Trophoblast cell (in vitro differentiated cells and primary cell): ENCODE measurements around the gene POLR1H.

ENCODE experiments used
- DNase-seq, 2 donors: peaks; one replicate each; pipeline ENCODE4 v3.0.0-alpha.2; 2016
- H2AFZ ChIP-seq: 2 replicates; pipeline ENCODE4 v1.6.1; 2013; ENCODE audit warnings: low read length, moderate library complexity, mild to moderate bottlenecking; ENCODE audit not compliant: insufficient read depth, poor library complexity
- H2AK5ac ChIP-seq: 2 replicates; pipeline ENCODE4 v1.6.1; 2013; ENCODE audit warnings: mild to moderate bottlenecking, low read length
- H2BK120ac ChIP-seq: 2 replicates; pipeline ENCODE4 v1.6.1; 2013; ENCODE audit warnings: low read length, mild to moderate bottlenecking, moderate library complexity; ENCODE audit not compliant: insufficient read depth, poor library complexity
- H2BK12ac ChIP-seq: 2 replicates; pipeline ENCODE4 v1.6.1; 2013; ENCODE audit warnings: mild to moderate bottlenecking, low read length, moderate library complexity
- H2BK5ac ChIP-seq: 2 replicates; pipeline ENCODE4 v1.6.1; 2013; ENCODE audit warnings: low read length, low read depth, moderate library complexity, mild to moderate bottlenecking; ENCODE audit not compliant: poor library complexity
- H3K14ac ChIP-seq: 2 replicates; pipeline ENCODE4 v1.6.1; 2013; ENCODE audit warnings: mild to moderate bottlenecking, low read length
- H3K18ac ChIP-seq: 2 replicates; pipeline ENCODE4 v1.6.1; 2013; ENCODE audit warnings: mild to moderate bottlenecking, low read length
- H3K23ac ChIP-seq: 2 replicates; pipeline ENCODE4 v1.6.1; 2013; ENCODE audit warnings: low read length
- H3K27ac ChIP-seq: 2 replicates; pipeline ENCODE4 v1.5.1; 2013; ENCODE audit warnings: low read depth, mild to moderate bottlenecking, inconsistent platforms, low read length, moderate library complexity
- H3K27me3 ChIP-seq: 2 replicates; pipeline ENCODE4 v1.6.1; 2013; ENCODE audit warnings: inconsistent platforms, mild to moderate bottlenecking, low read length, moderate library complexity; ENCODE audit not compliant: insufficient read depth
- H3K36me3 ChIP-seq, 2 experiments: 1 replicate in 1 of 2; 2 replicates in 1 of 2; pipeline ENCODE4 v1.6.1; 2013; ENCODE audit warnings: low read length in 2 of 2, mild to moderate bottlenecking in 2 of 2, moderate library complexity in 1 of 2; ENCODE audit not compliant: insufficient read depth in 2 of 2, control insufficient read depth in 1 of 2
- H3K4ac ChIP-seq: 2 replicates; pipeline ENCODE4 v1.6.1; 2013; ENCODE audit warnings: low read depth, mild to moderate bottlenecking, low read length, moderate library complexity
- H3K4me1 ChIP-seq, 2 experiments: 1 replicate in 1 of 2; 2 replicates in 1 of 2; pipeline ENCODE4 v1.6.1; 2013; ENCODE audit warnings: low read length in 2 of 2, mild to moderate bottlenecking in 2 of 2, moderate library complexity in 1 of 2; ENCODE audit not compliant: insufficient read depth in 2 of 2, control insufficient read depth in 1 of 2
- H3K4me2 ChIP-seq: 2 replicates; pipeline ENCODE4 v1.6.1; 2013; ENCODE audit warnings: inconsistent platforms, mild to moderate bottlenecking, low read length, moderate library complexity
- H3K4me3 ChIP-seq: 2 replicates; pipeline ENCODE4 v1.5.1; 2013; ENCODE audit warnings: mild to moderate bottlenecking, low read depth, low read length, inconsistent platforms
- H3K79me1 ChIP-seq: one replicate; pipeline ENCODE4 v1.6.1; 2013; ENCODE audit warnings: low read length
- H3K79me2 ChIP-seq: 2 replicates; pipeline ENCODE4 v1.6.1; 2013; ENCODE audit warnings: low read length, mild to moderate bottlenecking; ENCODE audit not compliant: control insufficient read depth, insufficient read depth, poor library complexity
- H3K9ac ChIP-seq: 2 replicates; pipeline ENCODE4 v1.6.1; 2013; ENCODE audit warnings: mild to moderate bottlenecking, low read length
- H3K9me3 ChIP-seq: 2 replicates; pipeline ENCODE4 v1.6.1; 2013; ENCODE audit warnings: low read depth, mild to moderate bottlenecking, control low read depth, inconsistent platforms, low read length; ENCODE audit not compliant: insufficient read depth
- H4K12ac ChIP-seq: 2 replicates; pipeline ENCODE4 v1.6.1; 2013; ENCODE audit warnings: low read depth, mild to moderate bottlenecking, low read length, moderate library complexity
- H4K8ac ChIP-seq: 2 replicates; pipeline ENCODE4 v1.6.1; 2013; ENCODE audit warnings: low read depth, mild to moderate bottlenecking, low read length, moderate library complexity
- H4K91ac ChIP-seq: one replicate; pipeline ENCODE4 v1.6.1; 2013; ENCODE audit warnings: low read depth, mild to moderate bottlenecking, low read length, moderate library complexity
- WGBS: extraction: QIAGEN DNeasy Blood & Tissue Kit; methylation state at CpG from one replicate; pipeline ENCODE4 v1.1.7; 2013; ENCODE audit warnings: missing lambda C conversion rate; ENCODE audit not compliant: insufficient read length, insufficient coverage; ENCODE audit errors: extremely low coverage; 5-methylcytosine and 5-hydroxymethylcytosine counted together

The POLR1H gene

GRCh38 chr6:30060606-30061091, 416 bp upstream of the POLR1H start:
- no peak overlapping the region for H4K91ac ChIP-seq
- peaks cover 4 to 8% of the 10 kb centered on the region in 2 experiments for H3K4me1 ChIP-seq
- peaks cover 4% of the 10 kb centered on the region for H3K79me1 ChIP-seq
- peaks cover 3% of the 10 kb centered on the region for H3K79me2 ChIP-seq
- no peaks in the 10 kb centered on the region for H3K9me3 ChIP-seq
- H3K9ac ChIP-seq = peak overlapping the region; percentile 67
- no peak overlapping the region for H3K23ac ChIP-seq
- H2BK5ac ChIP-seq = no peak overlapping the region
- H3K4me2 ChIP-seq = peak overlapping the region; percentile 85
- peak overlapping the region; percentile 65 for H2AFZ ChIP-seq
- H3K4ac ChIP-seq = peak overlapping the region; percentile 0
- peak overlapping the region; percentile 1 for H3K14ac ChIP-seq
- H2BK12ac ChIP-seq = no peak overlapping the region
- no peak overlapping the region for H3K18ac ChIP-seq
- DNase-seq = no peak
- peak overlapping the region; percentile 75 for H4K8ac ChIP-seq
- peak overlapping the region; percentile 4 for H4K12ac ChIP-seq
- no peak overlapping the region for H3K27ac ChIP-seq
- peak overlapping the region; percentile 77 for H3K4me3 ChIP-seq
- WGBS = no CpG with 5 or more reads among the region's 24 CpGs
- H3K36me3 ChIP-seq = no peaks in the 10 kb centered on the region
- no peaks in the 10 kb centered on the region for H3K27me3 ChIP-seq
- H2AK5ac ChIP-seq = no peak overlapping the region
- H2BK120ac ChIP-seq = no peak overlapping the region

GRCh38 chr6:30061858-30062458, 893 bp downstream of the POLR1H start:
- H2AFZ ChIP-seq = peak overlapping the region; percentile 58
- no CpG with 5 or more reads among the region's 13 CpGs for WGBS
- no peaks in the 10 kb centered on the region for H3K36me3 ChIP-seq

GRCh38 chr6:30062471-30063178, 1.6 kb downstream of the POLR1H start:
- H3K4me1 ChIP-seq = peaks cover 4 to 8% of the 10 kb centered on the region in 2 experiments

More at GRCh38 chr6:30061858-30062458, 893 bp downstream of the POLR1H start:
- Histone ChIP-seq H3K4ac (no peak overlapping the region), H2AK5ac (no peak overlapping the region), H3K79me1 (peaks cover 7% of the 10 kb centered on the region), H3K14ac (peak overlapping the region; percentile 38), H4K8ac (peak overlapping the region; percentile 81), H3K4me3 (peak overlapping the region; percentile 80), H2BK120ac (no peak overlapping the region), H4K12ac (peak overlapping the region; percentile 19), H3K9ac (peak overlapping the region; percentile 79), H3K27ac (no peak overlapping the region), H4K91ac (no peak overlapping the region), H3K18ac (peak overlapping the region; percentile 11), H2BK12ac (no peak overlapping the region), H3K27me3 (no peaks in the 10 kb centered on the region), H2BK5ac (peak overlapping the region; percentile 3), H3K23ac (no peak overlapping the region), H3K4me2 (peak overlapping the region; percentile 79), H3K79me2 (peaks cover 5% of the 10 kb centered on the region), H3K4me1 (peaks cover 4 to 8% of the 10 kb centered on the region in 2 experiments), H3K9me3 (no peaks in the 10 kb centered on the region)
- DNase-seq = no peak

GRCh38 chr6:30063315-30063714, 2.2 kb downstream of the POLR1H start:
- H3K4ac ChIP-seq = no peak overlapping the region
- H3K9me3 ChIP-seq = no peaks in the 10 kb centered on the region
- no peak overlapping the region for H2AFZ ChIP-seq
- H3K27ac ChIP-seq = no peak overlapping the region
- no peak overlapping the region for H3K18ac ChIP-seq
- no peak overlapping the region for H3K23ac ChIP-seq
- no peak overlapping the region for H2BK12ac ChIP-seq
- peaks cover 10% of the 10 kb centered on the region for H3K79me1 ChIP-seq
- peaks cover 4 to 8% of the 10 kb centered on the region in 2 experiments for H3K4me1 ChIP-seq
- H3K4me3 ChIP-seq = no peak overlapping the region
- peaks cover 5% of the 10 kb centered on the region for H3K79me2 ChIP-seq
- H4K91ac ChIP-seq = no peak overlapping the region
- DNase-seq = no peak
- no CpG with 5 or more reads among the region's 2 CpGs for WGBS
- H3K27me3 ChIP-seq = no peaks in the 10 kb centered on the region
- no peak overlapping the region for H2BK120ac ChIP-seq
- H4K12ac ChIP-seq = no peak overlapping the region
- H3K36me3 ChIP-seq = no peaks in the 10 kb centered on the region
- no peak overlapping the region for H4K8ac ChIP-seq
- no peak overlapping the region for H2BK5ac ChIP-seq
- no peak overlapping the region for H2AK5ac ChIP-seq
- no peak overlapping the region for H3K14ac ChIP-seq
- H3K9ac ChIP-seq = no peak overlapping the region
- H3K4me2 ChIP-seq = no peak overlapping the region

More at GRCh38 chr6:30062471-30063178, 1.6 kb downstream of the POLR1H start:
- peaks cover 5% of the 10 kb centered on the region for H3K79me2 ChIP-seq
- no peak overlapping the region for H4K8ac ChIP-seq
- no peak overlapping the region for H3K4me3 ChIP-seq
- no peak overlapping the region for H3K27ac ChIP-seq
- peak in 1 of 2 donors; percentile 6 for DNase-seq
- no peak overlapping the region for H3K4ac ChIP-seq
- H3K4me2 ChIP-seq = no peak overlapping the region
- H3K9ac ChIP-seq = no peak overlapping the region
- no peaks in the 10 kb centered on the region for H3K27me3 ChIP-seq
- H3K36me3 ChIP-seq = no peaks in the 10 kb centered on the region
- no CpG with 5 or more reads among the region's 7 CpGs for WGBS
- H4K12ac ChIP-seq = no peak overlapping the region
- H2BK120ac ChIP-seq = no peak overlapping the region
- H2AK5ac ChIP-seq = no peak overlapping the region
- H3K14ac ChIP-seq = no peak overlapping the region
- peaks cover 10% of the 10 kb centered on the region for H3K79me1 ChIP-seq
- no peak overlapping the region for H2AFZ ChIP-seq
- no peak overlapping the region for H2BK5ac ChIP-seq
- no peak overlapping the region for H3K18ac ChIP-seq
- no peak overlapping the region for H4K91ac ChIP-seq
- H3K9me3 ChIP-seq = no peaks in the 10 kb centered on the region
- no peak overlapping the region for H3K23ac ChIP-seq
- no peak overlapping the region for H2BK12ac ChIP-seq
